Breast epithelium (tissue), 4 donors: ENCODE results near the gene SNX1. TPM values are rescaled to one million over a fixed set of nuclear protein-coding genes. Genes with fewer than 3 reads are reported as not detected.

Source experiments
- DNase-seq, 2 donors: peaks; one replicate each; pipeline ENCODE4 v3.0.0-alpha.2; 2019; ENCODE audit warnings: low spot score in 2 of 2
- H3K27ac ChIP-seq, 2 donors: fragments of 200-600 bp; sonication (generic) in 1 of 2; one replicate each; pipeline ENCODE4 v1.5.1; 2016 to 2019; ENCODE audit warnings: mild to moderate bottlenecking in 1 of 2
- H3K27me3 ChIP-seq, 2 donors: fragments of 200-600 bp; sonication (generic) in 1 of 2; one replicate each; pipeline versions ENCODE4 v1.5.1 to v1.6.0; 2017 to 2019; ENCODE audit warnings: control low read depth in 1 of 2, mild to moderate bottlenecking in 1 of 2
- H3K36me3 ChIP-seq: fragments of 200-600 bp; one replicate; pipeline ENCODE4 v1.5.1; 2019
- H3K4me1 ChIP-seq, 2 donors: fragments of 200-600 bp; sonication (generic); one replicate each; pipeline ENCODE4 v1.5.1; 2016 to 2019; ENCODE audit warnings: control low read depth in 1 of 2
- H3K4me3 ChIP-seq, 3 donors: fragments of 200-600 bp; sonication (generic); 1 replicate in 2 of 3; 2 replicates in 1 of 3; pipeline ENCODE4 v1.5.1; 2016 to 2019; ENCODE audit warnings: mild to moderate bottlenecking in 3 of 3, moderate library complexity in 2 of 3
- H3K9me3 ChIP-seq, 2 donors: fragments of 200-600 bp; sonication (generic) in 1 of 2; one replicate each; pipeline ENCODE4 v1.5.1; 2016 to 2019; ENCODE audit warnings: control low read depth in 1 of 2
- POLR2A ChIP-seq: fragments of 450-650 bp; IDR thresholded peaks from one replicate; pipeline ENCODE4 v1.6.1; 2016; ENCODE audit warnings: antibody characterized with exemption, mild to moderate bottlenecking, moderate library complexity
- POLR2AphosphoS5 ChIP-seq, 3 donors: sonication (generic); formaldehyde crosslinking; IDR thresholded peaks; one replicate each; pipeline ENCODE4 v1.6.1; 2017; ENCODE audit warnings: antibody characterized with exemption in 3 of 3
- intact Hi-C: fragments of 100-400 bp; cut with DNase I; formaldehyde crosslinking; loops from one replicate; pipeline ENCODE4 v1.15.1; 2023; ENCODE audit warnings: low total_unique reads
- total RNA-seq, 3 donors: library from RNA; depleted of rRNA; stranded (reverse); fragments of >200 nt; gene quantifications; one replicate each; pipeline ENCODE4 v1.1.0, GENCODE V29; 2016
- TF ChIP-seq, protein P1 (sequence below), 3 donors: fragments of 450-650 bp; IDR thresholded peaks; one replicate each; pipeline ENCODE4 v1.5.1; 2016 to 2017; ENCODE audit warnings: antibody characterized with exemption in 3 of 3, mild to moderate bottlenecking in 3 of 3, moderate library complexity in 3 of 3

The SNX1 gene
- total RNA-seq, 3 donors from 2014 or later, result 107 to 144 (median 125) TPM

- H3K36me3 ChIP-seq, result no peaks in the 10 kb centered on the region
- no peaks in the 10 kb centered on the region for H3K4me1 ChIP-seq
- no peak for DNase-seq
- no peak overlapping the region for H3K27ac ChIP-seq
- no peaks in the 10 kb centered on the region for H3K9me3 ChIP-seq
- H3K27me3 ChIP-seq, result no peaks in the 10 kb centered on the region
- TF ChIP-seq POLR2AphosphoS5 (IDR thresholded peaks at IDR 0.05) (no peak), POLR2A (no peak)
- TF ChIP-seq, protein P1, sequence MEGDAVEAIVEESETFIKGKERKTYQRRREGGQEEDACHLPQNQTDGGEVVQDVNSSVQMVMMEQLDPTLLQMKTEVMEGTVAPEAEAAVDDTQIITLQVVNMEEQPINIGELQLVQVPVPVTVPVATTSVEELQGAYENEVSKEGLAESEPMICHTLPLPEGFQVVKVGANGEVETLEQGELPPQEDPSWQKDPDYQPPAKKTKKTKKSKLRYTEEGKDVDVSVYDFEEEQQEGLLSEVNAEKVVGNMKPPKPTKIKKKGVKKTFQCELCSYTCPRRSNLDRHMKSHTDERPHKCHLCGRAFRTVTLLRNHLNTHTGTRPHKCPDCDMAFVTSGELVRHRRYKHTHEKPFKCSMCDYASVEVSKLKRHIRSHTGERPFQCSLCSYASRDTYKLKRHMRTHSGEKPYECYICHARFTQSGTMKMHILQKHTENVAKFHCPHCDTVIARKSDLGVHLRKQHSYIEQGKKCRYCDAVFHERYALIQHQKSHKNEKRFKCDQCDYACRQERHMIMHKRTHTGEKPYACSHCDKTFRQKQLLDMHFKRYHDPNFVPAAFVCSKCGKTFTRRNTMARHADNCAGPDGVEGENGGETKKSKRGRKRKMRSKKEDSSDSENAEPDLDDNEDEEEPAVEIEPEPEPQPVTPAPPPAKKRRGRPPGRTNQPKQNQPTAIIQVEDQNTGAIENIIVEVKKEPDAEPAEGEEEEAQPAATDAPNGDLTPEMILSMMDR (IDR thresholded peaks at IDR 0.05), result no peak
- intact Hi-C loops, result no loop called here
- H3K4me3 ChIP-seq, result no peak overlapping the region
Observed at GRCh38 chr15:64182859-64183370, 87.1 kb downstream of the SNX1 start.

GRCh38 chr15:64185146-64185911 is 89.5 kb downstream of the SNX1 start:
- no peaks in the 10 kb centered on the region for H3K27me3 ChIP-seq
- no peak overlapping the region for H3K27ac ChIP-seq
- no peaks in the 10 kb centered on the region for H3K36me3 ChIP-seq
- TF ChIP-seq POLR2A, result no peak
- TF ChIP-seq, protein P1 (IDR thresholded peaks at IDR 0.05), result no peak
- no peak for TF ChIP-seq POLR2AphosphoS5 (IDR thresholded peaks at IDR 0.05)
- no peaks in the 10 kb centered on the region for H3K9me3 ChIP-seq
- intact Hi-C loops, result no loop called here
- DNase-seq, result no peak
- H3K4me1 ChIP-seq, result no peaks in the 10 kb centered on the region
- no peak overlapping the region for H3K4me3 ChIP-seq

DNA sequence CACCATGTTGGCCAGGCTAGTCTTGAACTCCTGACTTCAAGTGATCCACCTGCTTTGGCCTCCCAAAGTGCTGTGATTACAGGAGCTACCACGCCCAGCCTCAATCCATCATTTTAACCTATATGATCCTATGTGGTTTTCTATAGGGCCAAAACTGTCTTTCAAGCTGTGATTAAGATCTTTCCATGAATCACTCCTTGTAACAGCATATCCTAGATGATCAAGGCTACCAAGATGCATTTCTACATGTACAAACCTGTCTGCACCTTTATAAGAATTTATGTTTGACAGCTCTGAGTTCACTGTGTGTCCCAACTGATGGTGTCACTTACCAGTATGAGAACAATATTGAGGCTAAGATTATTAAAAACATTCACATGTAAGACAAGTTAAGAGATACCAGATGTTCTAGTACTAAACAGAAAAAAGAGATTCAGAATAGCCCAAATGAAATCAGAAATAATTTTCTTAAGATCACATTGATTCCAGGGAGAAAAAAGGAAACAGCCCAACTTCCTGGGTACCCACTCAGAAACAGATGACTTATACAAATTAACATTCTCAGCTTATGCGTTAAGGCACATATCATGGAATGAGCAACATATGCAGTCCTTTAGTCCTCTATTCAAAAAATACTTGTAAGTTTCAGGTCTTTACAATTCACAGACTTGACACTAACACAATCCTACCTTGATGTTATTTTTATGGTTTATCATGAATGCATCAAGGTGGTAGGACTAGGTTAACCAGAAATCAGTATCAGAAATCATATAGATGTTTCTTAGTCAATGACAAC is 91.8 kb downstream of the SNX1 start:
- Histone ChIP-seq H3K4me3 (no peak overlapping the region), H3K36me3 (no peaks in the 10 kb centered on the region), H3K9me3 (no peaks in the 10 kb centered on the region), H3K27me3 (no peaks in the 10 kb centered on the region), H3K4me1 (no peaks in the 10 kb centered on the region), H3K27ac (no peak overlapping the region)
- intact Hi-C loops, result no loop called here
- DNase-seq, result no peak
- TF ChIP-seq POLR2AphosphoS5 (IDR thresholded peaks at IDR 0.05) (no peak), POLR2A (no peak)
- TF ChIP-seq, protein P1 (IDR thresholded peaks at IDR 0.05), result no peak

Other genes starting within 250 kb of the SNX1 start
- gene DAPK2, start 49.5 kb upstream of the SNX1 start, total RNA-seq, result 10 to 100 TPM; 23.6 to 37.3 (median 29.6) TPM
- 10 to 100 TPM; 42.6 to 71.8 (median 50.9) TPM for gene CIAO2A, start 2.1 kb upstream of the SNX1 start, total RNA-seq
- gene SNX22, start 55.7 kb downstream of the SNX1 start, total RNA-seq, result 1 to 10 TPM in 1 of 3 donors, under 1 TPM in 2; 0.48 to 1.5 (median 0.98) TPM
- 100 to 1,000 TPM; 239 to 331 (median 312) TPM for gene PPIB, start 67.0 kb downstream of the SNX1 start, total RNA-seq